Stimulated activated CD8-positive, alpha-beta memory T cell treated with anti-CD3 and anti-CD28 coated beads, Interleukin-12 subunit alpha, Interleukin-12 subunit beta, amount 100 ng/mL, for 4 hours (primary cell): ENCODE results near the gene USP35.

Experiments used
- DNase-seq: peaks from one replicate; pipeline ENCODE4 v3.0.0-alpha.2; 2020; ENCODE audit warnings: low read depth

The USP35 gene, protein sequence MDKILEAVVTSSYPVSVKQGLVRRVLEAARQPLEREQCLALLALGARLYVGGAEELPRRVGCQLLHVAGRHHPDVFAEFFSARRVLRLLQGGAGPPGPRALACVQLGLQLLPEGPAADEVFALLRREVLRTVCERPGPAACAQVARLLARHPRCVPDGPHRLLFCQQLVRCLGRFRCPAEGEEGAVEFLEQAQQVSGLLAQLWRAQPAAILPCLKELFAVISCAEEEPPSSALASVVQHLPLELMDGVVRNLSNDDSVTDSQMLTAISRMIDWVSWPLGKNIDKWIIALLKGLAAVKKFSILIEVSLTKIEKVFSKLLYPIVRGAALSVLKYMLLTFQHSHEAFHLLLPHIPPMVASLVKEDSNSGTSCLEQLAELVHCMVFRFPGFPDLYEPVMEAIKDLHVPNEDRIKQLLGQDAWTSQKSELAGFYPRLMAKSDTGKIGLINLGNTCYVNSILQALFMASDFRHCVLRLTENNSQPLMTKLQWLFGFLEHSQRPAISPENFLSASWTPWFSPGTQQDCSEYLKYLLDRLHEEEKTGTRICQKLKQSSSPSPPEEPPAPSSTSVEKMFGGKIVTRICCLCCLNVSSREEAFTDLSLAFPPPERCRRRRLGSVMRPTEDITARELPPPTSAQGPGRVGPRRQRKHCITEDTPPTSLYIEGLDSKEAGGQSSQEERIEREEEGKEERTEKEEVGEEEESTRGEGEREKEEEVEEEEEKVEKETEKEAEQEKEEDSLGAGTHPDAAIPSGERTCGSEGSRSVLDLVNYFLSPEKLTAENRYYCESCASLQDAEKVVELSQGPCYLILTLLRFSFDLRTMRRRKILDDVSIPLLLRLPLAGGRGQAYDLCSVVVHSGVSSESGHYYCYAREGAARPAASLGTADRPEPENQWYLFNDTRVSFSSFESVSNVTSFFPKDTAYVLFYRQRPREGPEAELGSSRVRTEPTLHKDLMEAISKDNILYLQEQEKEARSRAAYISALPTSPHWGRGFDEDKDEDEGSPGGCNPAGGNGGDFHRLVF

DNA sequence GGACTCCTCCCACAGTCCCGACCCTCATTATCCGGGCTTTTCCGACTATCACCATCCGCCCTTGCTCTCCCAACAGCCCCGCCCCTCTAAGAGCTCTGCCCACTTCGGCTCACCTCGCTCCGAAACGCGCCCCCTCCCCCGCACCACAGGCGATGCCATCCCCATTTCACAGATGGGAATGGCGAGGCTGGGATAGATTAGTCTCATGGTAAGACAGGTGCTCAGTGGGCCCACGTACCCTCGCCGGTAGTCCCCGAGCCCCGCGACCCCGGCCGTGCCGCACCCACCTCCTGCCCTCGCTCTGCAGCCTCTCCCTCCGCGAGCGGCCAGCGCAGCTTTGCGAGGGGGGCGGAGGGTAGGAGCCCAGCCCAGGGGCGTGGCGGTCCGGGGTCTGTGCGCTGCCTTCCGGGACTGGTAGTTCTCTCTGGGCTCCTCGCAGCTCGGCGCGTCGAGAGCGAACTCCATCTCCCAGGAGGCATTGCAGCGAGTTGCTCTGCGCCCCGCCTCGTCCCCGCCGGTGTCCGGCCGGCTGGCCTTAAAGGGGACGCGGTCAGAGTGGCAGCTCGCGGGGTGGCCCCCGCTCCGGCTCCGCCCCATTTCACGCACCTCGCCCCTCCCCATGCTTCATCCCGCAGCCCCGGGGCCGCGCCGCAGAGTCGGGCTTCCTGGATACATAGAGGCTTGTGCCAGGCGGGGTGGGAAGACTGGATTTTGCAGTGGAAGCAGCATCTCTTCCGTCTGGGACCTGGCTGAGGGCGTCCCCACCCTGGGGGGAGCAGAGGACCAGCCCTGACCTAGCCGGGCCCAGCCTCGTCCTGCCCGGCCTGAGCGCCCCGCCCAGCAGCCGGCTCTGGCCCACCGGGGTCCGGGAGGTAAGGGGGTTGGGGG lies at the start of gene USP35, which contains the start of gene KCTD21:
Gene USP35, plus strand, starts transcription at position 634 of the 888 bp plus-strand sequence. CDS start 7,327 bp downstream, outside the sequence.
Gene KCTD21, minus strand, starts transcription at position 341 of the 888 bp plus-strand sequence. CDS start 14,072 bp downstream, outside the sequence.
- peak; percentile 84 for DNase-seq

DNA sequence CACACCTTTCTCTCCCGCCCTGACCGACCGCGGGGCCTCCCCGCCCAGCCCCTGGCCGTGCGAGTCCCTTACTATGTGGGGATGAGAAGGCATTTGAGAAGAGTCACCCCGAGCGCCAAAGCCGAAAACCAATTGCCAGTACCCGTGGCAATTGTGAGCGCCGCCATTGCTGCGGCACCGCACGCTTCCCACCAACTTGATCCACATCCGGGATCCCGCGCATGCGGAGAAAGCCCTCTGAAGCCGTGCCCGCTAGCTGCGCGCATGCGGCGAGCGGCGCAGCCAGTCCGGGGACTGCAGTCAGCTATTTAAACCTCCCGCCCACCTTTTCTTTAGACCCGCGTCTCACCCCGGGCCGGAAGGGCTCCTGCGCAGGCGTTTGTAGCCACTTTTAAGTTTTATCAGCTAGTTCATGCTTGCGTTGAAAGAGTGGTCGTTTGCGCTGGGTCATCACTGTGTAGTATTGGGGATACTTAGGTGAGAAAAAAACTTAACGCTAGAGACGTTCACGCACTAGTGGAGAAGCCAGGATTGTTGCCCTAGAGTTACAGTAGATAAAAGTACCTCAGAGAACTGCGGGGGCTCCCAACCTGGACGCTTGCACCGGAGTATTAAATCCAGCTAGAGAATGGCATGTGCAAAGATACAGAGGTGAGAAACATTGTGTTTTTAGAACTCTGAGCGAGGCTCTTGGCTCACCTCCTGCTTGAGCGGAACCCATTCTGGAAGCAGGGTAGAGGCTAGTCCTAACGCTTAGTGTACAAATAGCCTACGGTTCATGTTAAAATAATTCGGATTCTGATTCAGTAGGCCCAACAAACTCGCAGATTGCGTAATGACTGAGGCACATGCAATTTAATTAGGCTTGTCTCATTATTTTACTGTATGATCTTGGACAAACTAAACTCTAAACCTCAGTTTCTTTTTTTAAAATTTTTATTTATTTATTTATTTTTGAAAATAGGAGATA lies 49.0 kb upstream of the USP35 start, which contains the start of gene ALG8:
Gene ALG8, minus strand, starts transcription at position 205 of the 970 bp plus-strand sequence. Its CDS starts 38 bp downstream, at position 167.
- peak; percentile 97 for DNase-seq

DNA sequence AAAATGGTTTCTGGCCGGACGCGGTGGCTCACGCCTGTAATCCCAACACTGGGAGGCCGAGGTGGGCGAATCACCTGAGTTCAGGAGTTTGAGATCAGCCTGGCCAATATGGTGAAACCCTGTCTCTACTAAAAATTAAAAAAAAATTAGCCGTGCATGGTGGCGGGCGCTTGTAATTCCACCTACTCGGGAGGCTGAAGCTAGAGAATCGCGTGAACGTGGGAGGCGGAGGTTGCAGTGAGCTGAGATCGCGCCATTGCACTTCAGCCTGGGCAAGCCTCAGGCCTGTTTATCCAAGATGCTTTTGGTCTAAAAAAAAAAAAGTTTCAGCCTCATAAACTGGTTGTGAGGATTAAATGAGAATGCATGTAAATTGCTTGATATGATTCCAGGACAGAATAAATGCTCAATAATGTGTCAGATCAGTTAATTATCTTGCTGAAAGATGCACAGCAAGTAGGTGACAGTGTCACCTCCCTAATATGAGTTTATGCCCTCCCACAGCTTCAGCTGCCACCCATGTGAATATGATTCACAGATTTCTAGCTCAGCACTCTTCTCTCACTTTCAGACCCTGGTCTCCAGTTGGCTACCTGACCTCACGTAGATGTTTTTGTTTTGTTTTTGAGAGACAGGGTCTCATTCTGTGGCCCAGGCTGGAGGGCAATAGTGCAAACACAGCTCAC lies 48.2 kb upstream of the USP35 start:
- DNase-seq = no peak

DNA sequence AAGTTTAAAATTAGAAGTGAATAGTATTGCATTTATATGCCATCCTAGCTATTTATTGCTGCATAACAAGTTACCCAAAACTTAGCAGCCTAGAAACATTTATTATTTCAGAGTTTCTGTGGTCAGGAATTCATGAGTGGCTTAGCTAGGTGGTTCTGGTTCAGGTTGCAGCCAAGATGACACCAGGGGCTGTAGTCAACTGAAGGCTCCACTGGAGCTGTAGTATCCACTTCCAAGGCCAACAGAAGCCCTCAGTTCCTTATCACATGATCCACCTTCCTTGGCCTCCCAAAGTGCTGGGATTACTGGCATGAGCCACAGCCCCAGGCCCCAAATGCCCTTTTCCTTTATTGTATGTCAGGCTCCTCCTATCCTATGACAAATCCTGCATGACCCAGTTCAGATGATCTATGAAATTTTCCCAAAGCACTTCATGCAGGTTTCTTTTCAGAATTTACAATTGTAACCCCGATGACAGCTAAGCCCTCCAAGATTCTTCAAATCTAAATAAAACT lies 43.2 kb upstream of the USP35 start:
- no peak for DNase-seq

DNA sequence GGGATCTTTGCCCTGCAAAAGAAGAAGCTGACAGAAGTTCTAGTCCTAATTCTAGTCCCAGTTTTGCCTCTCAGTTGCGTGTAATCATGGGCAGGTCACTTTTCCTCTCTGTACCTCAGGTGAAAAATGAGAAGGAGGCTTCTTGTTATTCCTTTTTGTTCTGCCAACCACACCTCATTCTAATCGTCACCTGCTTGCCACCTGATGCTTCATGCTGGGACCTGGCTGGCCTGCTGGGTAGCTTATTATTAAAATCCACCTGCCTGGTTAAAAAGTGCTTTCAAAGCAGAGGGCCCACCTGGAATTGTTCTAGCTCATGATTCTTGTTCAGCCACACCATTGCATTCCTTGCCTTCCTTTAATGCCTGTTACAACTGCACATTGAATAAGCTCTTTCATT lies 40.9 kb upstream of the USP35 start:
- DNase-seq = no peak

DNA sequence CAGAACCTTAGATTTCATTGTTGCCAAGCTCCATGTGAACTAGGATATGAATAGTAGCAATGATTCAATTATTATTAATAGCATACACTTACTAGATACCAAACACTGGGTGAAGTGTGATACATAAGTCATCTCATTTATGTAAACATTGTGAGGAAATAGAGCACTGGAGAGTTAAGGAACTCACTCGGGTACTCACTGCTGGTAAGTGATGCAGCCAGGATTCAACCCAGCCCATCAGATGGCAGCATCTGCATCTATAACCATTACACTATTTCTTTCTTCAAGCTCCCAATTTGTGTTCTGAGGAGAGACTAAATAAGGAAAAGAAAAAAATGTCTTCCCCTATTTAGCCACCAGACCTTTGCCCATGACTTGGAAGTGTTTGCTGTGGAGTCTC lies 39.1 kb upstream of the USP35 start:
- no peak for DNase-seq

DNA sequence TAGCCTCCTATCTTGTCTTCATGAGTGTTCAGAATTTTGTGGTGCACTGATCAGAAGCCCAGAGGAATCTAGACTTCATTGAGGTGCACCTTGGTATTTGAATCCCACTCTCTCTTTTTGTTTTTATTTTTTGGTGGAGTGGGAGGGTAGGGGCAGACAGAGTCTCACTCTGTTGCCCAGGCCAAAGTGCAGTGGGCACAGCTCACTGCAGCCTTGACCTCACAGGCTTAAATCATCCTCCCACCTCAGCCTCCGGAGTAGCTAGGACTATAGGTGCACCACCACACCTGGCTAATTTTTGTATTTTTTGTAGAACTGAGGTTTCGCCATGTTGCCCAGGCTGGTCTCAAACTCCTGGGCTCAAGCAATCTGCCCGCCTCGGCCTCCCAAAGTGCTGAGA lies 38.4 kb upstream of the USP35 start:
- DNase-seq = no peak

DNA sequence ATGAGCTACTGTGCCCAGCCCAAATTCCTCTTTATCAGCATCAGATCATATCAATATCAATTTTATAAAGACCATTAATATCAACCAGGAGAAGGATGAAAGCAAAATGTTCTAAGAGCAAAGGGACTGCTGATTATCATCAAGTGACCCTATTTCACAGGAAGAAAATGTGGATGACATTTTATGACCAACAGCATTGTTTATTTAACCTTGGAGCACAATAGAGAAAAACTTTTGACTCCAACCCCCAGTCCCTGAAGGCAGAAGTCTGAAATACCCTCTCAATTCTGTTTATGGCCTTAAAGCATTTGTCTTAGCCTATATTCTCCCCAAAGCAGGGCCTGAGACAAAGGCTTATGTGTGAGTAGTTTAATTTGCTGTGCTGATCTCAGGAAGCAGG lies 38.0 kb upstream of the USP35 start:
- no peak for DNase-seq

DNA sequence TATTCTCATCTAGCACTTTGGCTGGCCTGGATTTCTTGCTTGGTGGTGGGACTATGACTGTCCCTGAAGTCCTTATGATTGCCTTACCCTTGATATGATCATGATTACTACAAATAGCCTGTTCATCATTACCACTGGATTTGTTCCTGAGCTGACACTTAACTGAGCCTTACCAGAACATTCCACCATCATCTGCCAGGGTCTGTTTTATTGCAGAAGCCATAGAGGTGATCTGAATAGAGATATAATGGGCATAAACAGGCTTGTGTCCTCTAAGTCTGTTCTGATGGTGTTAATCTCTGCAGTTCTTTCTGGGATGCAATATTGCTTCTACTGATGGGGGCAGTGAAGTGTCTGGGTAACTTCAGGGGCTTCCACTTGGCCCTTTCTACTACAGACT lies 36.9 kb upstream of the USP35 start:
- no peak for DNase-seq

DNA sequence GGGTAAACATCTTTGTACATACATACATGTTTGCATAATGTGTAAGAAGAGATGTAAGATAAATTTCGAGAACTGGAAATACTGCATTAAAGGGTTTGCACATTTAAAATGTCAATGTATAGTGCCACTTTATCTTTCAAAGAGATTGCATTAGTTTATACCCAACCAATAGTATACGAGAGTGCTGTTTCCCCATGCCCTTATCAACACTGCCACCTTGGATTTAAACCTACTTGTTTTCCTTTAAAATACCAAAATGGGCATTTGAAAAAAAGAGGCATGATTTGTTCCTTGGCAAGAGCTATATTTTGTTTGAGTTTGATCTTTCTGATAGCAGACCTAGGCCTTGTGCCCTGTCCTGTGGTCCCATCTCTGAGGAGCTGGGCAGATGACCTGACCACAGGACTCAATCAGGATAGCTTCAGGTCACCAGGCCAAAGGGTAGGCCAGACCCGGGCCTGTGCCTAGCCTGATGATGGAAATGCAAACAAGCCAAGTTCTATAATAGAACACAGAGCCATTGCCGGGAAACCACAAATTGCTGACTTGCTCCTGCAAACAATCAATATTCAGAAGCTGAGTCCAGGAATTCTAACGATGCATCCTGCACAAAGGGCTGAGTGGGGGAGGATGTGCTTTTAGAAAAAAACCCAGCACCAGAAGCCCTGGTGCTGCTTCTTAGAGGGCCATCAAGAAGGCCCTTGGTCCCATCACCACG lies 32.4 kb upstream of the USP35 start:
- DNase-seq = no peak

DNA sequence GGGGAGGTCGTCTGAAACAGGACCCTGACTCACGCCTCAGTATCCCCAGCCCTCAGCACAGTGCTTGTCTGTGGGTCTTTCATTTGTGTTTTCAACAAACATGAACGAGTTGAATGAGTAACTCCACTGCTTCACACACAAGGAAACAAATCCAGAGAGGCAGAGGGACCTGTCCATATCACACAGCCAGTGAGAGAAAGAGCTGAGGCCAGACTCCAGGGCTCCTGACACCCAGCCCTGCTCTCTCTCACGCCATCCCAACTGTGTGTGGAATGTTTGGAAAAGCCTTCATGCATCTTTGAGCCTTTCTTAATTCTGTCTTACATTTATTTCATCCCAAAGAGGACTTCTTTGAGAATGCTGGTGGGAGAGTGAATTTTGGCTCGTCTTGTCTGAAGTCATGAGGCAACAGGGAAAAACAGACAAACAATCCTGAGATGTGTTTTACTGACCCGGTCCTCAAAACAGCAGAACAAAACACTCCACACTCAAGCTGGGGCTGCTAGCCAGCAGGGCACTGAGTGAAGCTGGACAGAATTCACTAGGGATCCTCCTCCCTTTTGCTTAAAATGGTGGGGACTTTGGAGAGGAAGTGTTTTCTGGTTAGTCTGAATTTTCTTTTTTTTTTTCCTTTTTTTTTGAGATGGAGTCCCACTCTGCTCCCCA lies 29.6 kb upstream of the USP35 start:
- DNase-seq = no peak

DNA sequence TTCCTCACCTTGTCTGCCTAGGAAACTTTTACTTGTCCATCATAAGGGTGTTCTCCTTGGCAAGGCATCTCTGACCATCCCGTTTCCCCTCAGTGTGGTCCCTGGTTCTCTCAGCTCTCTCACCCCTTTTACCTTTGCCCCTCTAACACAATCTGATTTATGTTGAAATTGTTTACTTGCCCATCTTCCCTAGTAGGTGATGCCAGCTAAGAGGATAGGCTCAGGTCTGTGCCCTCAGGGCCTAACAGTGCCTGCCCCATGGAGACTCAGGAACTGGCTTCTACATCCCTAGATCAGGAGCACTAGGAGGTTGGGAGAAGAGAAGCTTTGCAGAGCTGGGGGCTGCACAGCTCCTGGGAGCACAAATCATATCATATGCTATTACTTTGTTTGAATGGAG lies 28.2 kb upstream of the USP35 start:
- no peak for DNase-seq

DNA sequence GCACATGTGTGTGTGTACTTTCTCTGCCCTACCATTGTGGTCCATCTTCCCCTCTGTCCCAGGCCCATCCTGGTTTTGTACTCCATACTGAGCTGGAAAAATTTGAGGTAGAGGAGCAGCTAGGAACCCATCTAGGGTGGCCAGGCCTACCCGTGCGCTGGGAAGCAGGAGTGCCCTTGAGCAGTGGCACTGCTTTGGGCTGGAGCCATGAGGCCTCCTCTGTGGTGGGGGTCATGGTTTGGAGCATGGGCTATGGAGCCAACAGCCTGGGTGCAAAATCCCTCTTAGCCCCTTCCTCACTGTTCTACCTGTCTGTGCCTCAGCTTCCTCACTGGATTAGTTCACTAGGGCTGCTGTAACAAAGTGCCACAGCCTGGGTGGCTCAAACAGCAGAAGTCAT lies 27.4 kb upstream of the USP35 start:
- DNase-seq = no peak

DNA sequence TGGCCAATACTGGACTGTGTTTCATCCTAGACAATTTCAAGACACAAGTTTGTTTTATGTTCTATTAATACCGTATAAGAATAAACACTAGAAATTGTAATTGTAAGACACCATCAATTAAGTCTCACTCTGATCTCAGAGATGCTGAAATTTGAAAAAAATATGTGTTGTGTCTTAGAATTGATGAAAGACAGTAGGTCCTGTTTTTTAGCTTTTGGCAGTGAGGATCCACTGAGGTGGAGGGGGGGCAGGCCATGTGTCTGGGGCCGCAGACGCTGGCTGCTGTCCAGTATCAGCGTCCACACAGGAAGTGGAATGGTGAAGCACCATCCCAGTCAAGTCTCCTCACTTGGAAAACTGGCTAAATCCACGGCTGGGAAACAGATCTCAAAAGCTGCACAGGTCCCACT lies 26.8 kb upstream of the USP35 start:
- no peak for DNase-seq

DNA sequence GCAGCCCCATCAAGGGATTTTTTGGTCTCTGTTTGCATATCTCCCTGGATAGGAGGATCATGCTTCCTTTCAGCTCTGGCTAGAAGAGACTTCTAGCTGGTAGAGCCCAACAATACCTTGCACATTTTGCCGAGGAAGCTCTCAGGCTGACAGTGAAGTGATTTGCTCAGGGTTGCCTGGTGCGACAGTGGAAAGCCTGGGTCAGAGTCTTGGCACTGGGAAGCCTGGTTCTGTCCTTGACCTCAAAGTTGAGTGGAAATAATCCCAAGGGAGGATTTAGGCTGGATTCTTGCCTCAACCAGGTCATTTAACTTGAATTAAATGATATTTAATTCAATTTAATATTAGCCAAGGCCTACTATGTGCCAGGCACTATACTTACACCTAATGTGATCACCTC lies 24.9 kb upstream of the USP35 start:
- no peak for DNase-seq

DNA sequence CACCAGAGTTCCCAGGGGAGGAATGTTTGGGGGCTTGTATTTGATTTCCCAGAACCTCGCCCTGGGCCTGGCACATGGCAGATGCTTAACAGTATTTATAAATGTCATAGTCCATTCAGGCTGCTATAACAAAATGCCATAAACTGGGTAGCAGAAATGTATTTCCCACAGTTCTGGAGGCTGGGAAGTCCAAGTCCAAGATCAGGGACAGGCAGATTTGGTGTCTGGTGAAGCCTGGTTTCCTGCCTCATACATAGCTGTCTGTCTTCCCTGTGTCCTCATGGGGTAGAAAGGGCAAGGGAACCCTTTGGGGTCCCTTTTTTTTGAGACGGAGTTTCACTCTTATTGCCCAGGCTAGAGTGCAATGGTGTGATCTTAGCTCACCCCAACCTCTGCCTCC lies 24.2 kb upstream of the USP35 start:
- DNase-seq = no peak

DNA sequence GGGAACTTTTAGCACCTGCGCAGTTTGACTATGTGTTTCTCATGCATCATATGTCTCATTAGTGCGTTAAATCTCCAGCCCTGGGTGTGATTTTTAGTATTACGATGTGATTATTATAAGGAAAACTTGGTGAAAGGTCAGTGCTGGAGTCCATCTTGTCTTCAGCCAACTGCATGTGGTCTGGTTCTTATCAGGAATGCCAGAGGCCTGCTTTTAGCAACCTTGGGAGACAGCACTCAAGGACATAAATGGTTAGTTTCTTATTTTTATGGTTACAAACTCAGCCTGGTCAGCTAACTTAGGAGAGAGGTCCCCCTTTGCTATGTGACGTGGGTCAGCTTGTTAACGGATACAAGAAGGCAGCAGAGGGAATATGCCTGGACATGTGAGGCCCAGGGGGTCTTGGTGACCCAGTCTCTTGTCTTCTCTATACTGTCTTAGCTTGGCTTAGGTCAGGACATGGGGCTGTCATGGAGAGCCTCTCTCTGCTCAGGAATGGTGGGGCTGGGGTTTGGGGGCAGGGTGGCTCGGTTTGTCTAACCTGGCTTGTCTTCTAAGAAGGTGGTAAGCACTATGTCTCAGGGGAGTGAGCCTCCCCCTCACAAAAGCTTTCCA lies 21.8 kb upstream of the USP35 start:
- DNase-seq = no peak
